NCI-H2107 (cell line): ENCODE data around the gene C12orf43.

Experiments
- DNase-seq: peaks from one replicate; lab custom pipeline; 2025; lab: John Stamatoyannopoulos, UW

C12orf43 gene

DNA sequence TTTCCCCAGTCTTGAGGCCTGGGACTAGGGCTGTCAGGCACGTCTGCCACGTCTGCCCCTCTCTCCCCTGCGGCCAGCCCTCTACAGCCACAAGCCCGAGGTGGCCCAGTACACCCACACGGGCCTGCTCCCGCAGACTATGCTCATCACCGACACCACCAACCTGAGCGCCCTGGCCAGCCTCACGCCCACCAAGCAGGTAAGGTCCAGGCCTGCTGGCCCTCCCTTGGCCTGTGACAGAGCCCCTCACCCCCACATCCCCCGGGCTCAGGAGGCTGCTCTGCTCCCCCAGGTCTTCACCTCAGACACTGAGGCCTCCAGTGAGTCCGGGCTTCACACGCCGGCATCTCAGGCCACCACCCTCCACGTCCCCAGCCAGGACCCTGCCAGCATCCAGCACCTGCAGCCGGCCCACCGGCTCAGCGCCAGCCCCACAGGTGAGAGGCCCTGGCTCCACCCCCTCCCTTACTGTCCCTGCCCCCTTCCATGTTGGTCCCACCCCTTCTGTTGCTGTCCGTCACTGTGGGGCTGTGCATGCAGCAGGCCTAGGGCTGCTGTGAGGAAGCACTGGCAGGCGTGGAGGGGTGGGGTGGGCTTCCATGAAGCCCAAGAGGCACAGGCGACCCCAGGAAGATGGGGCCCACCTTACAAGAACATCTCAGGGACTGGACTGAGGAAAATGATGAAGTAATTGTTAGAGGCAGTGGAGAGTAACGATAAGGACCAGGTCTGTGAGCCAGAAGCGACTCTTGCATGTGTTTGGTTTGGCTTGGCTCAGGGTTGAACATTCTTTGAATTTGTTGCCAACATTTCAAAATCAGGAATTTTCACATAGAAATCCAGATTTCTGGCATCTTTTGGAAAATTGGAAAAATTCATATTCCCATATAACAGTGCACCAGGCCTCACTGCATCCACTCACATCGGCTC lies 16.8 kb downstream of the C12orf43 start:
- DNase-seq: no peak

DNA sequence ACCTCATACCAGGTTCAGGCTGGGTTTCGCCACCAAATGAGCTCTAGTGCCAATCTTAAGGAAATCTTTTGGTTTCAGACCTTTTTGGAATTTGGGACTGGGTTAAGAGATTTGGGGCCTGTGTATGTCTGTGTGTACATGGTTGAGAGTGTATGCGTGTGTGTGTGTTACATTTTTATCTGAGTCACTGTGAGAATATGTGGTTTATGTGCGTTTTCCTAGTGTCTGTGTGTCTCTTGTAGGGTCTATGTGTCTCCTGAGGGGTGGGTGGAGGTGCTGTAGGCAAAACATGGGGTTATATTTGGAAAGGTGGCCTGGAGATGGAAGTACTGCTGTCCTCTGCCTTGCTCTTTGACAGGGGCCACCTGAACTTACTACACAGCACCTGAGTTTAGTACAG lies 17.9 kb downstream of the C12orf43 start:
- DNase-seq: no peak

DNA sequence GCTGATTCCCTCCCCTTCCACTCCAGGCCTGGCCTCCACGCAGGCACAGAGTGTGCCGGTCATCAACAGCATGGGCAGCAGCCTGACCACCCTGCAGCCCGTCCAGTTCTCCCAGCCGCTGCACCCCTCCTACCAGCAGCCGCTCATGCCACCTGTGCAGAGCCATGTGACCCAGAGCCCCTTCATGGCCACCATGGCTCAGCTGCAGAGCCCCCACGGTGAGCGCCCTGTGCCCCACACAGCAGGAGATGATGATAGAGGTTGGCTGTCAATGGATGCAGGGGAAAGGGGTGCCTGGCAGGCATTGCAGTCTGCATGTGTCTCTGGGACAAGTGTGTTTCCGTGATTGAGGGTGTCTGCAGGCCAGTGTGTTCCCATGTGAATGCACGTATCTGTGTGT lies 18.8 kb downstream of the C12orf43 start:
- DNase-seq: no peak

DNA sequence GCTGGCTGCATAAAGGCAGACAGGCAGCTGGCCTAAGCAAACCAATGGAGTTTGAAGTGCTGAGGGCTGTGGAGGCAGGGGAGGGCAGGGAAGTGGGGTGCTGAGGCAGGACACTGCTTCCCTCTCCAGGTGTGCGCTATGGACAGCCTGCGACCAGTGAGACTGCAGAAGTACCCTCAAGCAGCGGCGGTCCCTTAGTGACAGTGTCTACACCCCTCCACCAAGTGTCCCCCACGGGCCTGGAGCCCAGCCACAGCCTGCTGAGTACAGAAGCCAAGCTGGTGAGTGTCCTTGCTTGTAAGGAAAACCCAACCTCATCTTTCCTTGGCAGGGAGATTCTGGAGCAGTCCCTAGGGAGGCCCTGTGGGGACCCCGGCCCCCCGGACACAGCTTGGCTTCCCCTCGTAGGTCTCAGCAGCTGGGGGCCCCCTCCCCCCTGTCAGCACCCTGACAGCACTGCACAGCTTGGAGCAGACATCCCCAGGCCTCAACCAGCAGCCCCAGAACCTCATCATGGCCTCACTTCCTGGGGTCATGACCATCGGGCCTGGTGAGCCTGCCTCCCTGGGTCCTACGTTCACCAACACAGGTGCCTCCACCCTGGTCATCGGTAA lies 20.0 kb downstream of the C12orf43 start:
- no peak for DNase-seq

DNA sequence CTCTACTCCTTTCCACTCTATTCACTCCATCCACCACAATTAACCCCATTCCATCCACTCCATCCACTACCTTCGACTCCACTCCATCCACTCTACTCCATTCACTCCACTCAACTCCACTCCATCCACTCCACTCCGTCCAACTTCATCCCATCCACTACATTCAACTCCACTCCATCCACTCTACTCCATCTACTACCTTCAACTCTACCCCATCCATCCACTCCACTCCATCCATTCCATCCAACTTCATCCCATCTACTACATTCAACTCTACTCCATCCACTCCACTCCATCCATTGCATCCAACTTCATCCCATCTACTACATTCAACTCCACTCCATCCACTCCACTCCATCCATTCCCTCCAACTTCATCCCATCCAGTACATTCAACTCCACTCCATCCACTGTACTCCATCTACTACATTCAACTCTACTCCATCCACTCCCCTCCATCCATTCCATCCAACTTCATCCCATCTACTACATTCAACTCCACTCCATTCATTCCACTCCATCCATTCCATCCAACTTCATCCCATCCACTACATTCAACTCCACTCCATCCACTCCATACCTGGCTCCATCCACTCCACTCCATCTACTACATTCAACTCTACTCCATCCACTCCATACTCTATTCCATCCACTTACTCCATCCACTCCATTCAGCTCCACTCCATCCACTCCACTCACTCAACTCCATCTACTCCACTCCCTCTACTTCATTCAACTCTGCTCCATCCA lies 21.5 kb downstream of the C12orf43 start:
- no peak for DNase-seq

DNA sequence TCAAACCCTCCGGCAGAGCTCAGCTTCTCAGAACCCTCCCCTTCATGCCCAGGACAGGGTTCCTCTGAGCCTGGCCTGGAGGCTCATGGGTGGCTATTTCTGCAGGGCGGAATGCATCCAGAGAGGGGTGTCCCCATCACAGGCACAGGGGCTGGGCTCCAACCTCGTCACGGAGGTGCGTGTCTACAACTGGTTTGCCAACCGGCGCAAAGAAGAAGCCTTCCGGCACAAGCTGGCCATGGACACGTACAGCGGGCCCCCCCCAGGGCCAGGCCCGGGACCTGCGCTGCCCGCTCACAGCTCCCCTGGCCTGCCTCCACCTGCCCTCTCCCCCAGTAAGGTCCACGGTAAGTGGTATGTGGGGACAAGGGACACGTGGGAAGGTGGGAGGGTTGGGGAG lies 22.2 kb downstream of the C12orf43 start:
- no peak for DNase-seq

DNA sequence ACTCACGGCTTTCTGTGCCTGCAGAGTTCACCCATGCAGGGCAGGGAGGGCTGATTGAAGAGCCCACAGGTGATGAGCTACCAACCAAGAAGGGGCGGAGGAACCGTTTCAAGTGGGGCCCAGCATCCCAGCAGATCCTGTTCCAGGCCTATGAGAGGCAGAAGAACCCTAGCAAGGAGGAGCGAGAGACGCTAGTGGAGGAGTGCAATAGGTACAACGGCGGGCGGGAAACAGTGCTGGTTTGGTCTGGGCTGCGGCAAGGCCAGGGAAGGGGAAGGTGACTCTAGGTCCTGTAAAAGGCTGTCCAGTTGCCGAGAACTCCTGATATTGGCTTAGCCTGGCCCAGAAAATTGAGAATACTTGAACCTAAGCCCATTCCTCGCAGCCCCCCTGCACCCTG lies 22.8 kb downstream of the C12orf43 start:
- DNase-seq: no peak

DNA sequence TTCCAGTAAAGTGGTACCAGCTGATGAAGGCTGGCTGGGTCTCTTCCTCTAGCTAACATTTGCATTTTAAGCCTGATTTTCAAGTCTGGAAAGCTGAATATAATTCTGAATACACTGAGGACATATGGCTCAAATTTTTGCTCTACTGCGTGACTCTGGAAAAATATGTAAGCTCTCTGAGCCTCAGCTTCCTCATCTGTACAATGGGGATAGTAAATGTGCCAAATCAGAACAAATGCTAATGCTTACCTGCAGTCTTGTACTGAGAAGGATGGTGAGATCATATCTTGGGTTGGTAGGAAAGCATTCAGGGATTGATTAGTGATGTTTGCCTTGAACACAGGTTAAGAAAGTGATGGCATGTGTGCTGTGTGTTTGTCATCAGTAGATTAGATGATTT lies 23.3 kb downstream of the C12orf43 start:
- DNase-seq: no peak

DNA sequence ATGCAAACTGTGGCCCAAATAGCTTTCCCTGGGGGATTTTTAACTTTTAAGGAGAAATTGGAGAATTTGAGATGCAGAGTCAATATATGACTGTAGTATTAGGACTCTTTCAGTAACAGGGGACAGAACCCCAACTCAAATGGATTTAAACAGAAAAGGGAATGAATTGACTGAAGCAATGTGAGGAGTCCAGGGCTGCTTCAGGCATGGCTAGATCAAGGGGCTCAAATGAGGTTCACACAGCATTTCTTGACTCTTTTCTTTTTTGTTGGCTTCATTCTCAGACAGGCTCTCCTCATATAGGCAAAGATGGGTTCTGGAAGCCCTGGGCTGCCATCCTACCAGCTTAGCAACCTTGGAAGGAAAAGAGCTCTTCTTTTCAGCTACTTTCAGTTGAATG lies 24.3 kb downstream of the C12orf43 start:
- no peak for DNase-seq

DNA sequence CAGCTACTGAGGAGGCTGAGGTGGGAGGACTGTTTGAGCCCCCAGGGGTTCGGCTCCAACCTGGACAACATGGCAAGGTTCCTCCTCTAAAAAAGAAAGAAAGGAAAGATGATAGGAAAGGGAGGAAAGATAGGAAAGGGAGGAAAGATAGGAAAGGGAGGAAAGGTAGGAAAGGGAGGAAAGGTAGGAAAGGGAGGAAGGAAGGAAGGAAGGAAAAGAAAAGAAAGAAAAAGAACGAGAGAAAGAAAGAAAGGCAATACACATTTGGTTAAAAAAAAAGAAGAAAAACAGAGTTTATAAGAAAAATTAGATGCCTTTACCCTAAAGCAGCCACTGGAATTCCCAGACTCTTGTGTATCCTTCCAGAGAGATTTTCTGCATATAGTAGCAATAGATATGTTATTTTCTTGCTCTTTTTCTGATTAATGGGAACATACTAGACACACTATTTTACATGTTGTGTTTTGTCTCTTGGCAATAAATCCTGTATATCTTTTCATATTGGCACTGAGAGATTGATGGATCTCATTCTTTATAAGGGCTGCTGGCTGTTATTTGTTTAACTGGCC lies 25.7 kb downstream of the C12orf43 start:
- DNase-seq: no peak

DNA sequence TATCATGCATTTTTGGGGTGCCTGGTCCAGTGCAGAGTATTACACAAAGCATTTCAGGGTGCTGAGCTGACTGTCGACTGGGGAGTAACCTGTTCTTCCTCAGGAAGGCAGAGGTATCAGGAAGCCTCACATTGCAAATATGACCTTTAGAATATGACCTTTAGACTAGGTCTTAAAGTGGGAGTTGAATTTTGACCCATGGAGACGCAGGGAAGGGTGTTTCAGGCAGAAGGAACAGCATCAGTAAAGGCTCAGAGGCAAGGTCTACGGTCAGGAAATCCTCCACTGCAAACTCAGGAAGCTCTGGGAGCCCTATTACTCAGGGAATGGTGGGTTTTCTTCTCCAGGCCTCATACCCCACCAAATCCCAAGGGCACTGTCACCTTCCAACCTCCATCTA lies 26.6 kb downstream of the C12orf43 start:
- no peak for DNase-seq

DNA sequence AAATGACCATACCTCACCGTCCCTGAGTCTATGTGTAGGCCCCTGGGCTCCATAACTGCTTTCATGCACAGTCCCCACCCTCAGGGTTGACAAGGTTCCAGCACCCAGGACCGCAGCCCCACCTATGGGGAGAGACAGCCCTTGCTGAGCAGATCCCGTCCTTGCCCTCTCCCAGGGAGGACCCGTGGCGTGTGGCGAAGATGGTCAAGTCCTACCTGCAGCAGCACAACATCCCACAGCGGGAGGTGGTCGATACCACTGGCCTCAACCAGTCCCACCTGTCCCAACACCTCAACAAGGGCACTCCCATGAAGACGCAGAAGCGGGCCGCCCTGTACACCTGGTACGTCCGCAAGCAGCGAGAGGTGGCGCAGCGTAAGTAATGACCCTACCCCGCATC lies 27.6 kb downstream of the C12orf43 start:
- DNase-seq: no peak

DNA sequence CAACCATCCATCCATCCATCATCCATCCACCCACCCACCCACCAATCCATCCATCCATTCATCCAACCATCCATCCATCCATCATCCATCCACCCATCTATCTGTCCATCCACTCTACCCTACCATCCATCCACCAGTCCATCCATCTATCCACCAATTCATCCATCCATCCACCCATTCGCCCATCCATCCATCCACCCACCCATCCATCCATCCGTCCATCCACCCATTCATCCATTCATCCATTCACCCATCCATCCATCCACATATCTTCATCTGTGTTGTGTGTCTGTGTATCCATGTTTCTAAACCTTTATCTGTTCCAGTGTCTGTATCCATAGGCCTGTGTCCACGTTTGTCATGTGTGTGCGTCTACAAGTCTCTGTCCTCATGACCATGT lies 28.1 kb downstream of the C12orf43 start:
- no peak for DNase-seq

DNA sequence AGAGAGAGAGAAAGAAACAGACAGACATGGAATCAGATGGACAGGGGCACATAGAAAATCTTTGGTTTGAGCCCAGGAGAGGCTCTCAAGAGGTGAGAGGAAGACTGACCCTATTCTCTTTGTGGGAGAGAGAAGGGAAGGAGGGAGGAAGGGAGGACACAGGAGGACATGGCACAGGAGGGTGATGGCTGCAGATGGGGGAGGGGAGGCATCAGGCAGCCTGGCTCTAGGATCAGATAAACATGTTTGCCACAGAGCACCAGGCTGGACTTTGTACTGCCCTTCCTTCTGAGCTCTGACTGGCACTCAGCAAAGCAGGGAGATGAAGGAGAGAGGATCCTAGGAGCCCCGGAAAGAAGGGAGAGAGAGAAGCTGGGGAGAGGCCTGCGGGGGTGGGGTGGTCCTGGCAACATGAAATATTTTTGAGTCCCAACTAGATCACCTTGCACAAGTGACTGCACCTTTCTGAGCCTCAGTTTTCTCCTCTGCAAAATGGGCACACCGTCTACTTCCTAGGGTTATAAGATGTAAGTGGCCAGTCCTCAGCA lies 31.9 kb downstream of the C12orf43 start:
- no peak for DNase-seq

DNA sequence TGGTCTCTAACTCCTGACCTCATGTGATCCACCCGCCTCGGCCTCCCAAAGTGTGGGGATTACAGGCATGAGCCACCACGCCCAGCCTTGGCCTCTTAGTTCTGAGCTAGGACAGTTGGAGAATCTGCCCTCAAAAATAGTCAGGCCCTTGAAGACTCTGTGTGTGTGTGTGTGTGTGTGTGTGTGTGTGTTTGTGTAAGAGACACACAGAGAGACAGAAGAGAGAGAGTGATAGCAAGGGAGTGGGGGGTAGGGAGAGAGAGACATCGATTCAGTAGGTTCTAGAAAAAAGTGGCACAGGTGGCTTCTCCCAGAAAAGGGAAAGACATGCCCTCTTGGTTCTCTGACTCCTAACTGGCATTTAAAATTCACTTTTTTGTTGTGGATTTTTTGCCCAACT lies 32.5 kb downstream of the C12orf43 start:
- DNase-seq: no peak

DNA sequence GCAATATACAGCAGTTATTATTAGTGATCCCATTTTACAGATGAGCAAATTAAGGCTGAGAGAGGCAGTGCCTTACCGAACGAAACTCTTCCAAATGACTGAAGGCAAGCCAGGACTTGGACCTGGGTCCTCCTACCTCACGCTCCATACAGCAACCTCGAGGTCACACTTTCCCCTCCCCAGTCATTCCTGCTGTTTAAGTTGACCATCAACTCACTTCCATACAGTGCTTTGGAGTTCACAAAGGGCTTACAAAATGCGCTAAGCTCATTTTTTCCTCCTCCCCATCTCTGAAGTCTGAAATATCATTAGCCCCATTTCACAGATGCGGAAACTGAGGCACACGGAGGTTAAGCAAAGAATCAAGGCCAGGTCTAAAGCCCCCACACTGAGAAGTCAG lies 33.6 kb downstream of the C12orf43 start:
- DNase-seq: no peak

DNA sequence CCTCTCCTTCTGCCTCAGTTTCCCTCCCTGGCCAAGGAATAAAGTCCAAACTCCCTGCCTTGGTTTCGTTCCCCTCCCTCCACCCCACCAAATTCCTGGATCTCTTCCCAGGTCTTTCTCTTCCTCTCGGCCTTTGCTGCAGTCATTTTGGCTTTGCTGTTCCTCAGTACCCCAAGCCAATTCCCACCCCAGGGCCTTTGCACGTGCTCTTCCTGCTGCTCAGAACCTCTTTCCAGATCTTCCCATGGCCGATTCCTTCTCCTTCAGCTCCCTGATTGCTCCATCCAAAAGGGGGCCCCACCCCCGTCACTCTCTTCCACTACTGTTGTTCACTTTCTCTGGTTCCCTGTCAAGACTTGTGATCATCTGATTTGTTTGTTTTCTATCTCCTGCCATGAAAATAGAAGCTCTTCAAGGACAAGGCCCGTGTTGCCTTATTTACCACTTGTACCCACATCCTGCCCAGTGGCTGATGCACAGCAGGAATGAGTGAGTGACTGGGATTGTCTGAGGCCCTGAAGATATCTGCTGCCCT lies 34.8 kb downstream of the C12orf43 start:
- DNase-seq: no peak

DNA sequence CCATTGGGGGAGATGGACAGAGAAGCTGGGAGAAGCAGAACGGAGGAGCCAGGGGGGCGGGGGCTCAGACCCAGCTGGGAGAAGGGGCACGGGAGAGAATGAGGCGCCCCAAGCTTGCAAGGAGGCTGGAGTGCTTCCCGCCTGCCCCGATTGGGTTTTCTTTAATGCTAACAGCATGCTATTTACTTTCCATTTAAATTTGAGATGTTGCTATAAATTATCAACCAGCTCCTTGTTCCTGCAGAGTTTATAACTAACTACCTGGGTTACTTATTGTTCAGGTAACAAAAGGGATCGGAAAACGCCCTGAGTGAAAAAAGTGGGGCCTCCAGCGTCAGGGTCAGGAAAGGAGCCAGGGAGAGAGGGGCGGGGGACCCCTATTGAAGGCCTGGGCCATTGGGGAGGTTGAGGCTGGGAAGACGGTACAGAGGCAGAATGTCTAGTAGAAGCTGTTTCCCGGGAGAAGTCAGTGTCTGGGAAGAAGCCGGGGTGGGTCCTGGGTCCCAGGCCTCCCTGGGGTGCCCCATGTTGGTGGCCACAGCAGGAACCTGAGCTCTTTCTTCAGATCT lies 35.4 kb downstream of the C12orf43 start:
- no peak for DNase-seq

DNA sequence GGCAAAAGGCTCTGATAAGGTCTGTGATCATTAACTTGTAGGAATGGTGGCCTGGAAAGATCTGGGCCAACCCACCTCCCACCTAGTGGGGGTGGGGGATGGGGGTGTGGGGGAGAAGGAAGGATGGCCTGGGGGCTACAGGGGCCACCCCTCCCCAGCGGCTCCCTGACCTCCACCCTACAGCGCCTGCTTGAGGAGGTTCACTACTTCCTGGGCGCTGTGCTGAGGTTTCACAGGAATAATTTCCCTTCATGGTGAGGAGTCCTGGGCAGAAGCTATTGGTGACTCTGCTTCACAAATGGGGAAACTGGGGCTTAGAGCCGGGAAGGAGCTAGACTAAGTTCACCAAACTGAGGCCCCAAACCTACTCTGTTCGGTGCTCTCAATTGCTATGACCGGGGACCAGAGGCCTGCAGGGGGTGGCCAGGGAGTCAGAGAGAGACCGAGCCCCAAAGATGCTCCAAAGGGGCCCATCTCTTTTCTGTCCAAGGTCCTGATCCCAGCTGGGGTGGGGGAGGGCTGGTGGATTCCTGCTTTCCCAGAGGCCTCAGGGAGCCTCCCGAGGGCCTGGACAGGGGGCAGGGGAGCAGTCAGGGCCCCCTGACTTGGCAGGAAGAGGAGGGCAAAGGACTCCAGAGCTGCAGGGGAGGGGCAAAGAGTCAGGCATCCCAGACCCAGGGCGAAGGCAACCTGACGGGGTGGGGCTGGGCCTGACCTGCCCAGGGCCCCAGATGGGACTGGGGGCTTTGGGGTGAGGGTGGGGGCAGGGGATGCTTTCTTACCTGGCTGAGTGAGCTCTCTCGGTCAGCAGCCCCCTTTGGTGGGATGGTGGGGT lies 36.2 kb downstream of the C12orf43 start:
- no peak for DNase-seq

DNA sequence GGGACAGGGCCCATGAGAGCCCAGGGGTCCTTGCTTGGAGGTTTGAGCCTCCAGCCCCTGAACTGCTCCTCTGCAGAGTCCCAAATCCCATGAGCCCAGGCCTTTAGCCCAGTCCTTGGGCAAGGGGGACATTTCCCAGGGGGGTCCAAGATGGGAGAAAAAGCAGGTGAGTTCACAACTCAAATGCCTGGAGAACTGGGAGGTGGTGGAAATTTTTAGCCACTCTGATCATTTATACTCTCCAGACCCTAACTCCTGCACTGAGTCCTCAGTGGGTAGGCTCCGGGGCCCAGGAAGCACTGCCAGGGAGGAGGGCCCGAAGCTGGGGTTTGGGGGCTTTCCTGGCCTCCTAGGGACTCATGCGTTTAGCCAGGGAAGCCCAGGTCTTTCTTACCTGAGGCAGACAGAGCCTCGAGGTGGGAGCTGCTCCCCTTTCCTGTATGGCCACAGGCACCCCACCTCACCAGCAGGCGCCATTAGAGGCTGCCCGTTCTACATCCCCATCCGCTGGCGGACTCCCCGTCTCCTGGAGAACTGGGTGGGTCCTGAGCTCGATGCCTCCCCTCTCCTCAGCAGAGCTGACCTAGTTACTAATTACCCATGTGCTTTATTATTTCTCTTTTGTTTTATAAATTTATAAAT lies 36.9 kb downstream of the C12orf43 start:
- no peak for DNase-seq
